Vagina (tissue), 2 donors: ENCODE measurements around the gene HMCN2.

Experiments
- POLR2A ChIP-seq, 2 donors: fragments of 450-650 bp; IDR thresholded peaks; one replicate each; pipeline ENCODE4 v1.6.1; 2017; ENCODE audit warnings: antibody characterized with exemption in 2 of 2, mild to moderate bottlenecking in 2 of 2, moderate library complexity in 2 of 2
- TF ChIP-seq, protein P1 (sequence below), 3 experiments: fragments of 450-650 bp in 2 of 3; fragments of 200-600 bp in 1 of 3; sonication (generic) in 1 of 3; IDR thresholded peaks; one replicate each; pipeline ENCODE4 v1.5.1; 2017 to 2019; ENCODE audit warnings: antibody characterized with exemption in 3 of 3, mild to moderate bottlenecking in 2 of 3, moderate library complexity in 2 of 3

DNA sequence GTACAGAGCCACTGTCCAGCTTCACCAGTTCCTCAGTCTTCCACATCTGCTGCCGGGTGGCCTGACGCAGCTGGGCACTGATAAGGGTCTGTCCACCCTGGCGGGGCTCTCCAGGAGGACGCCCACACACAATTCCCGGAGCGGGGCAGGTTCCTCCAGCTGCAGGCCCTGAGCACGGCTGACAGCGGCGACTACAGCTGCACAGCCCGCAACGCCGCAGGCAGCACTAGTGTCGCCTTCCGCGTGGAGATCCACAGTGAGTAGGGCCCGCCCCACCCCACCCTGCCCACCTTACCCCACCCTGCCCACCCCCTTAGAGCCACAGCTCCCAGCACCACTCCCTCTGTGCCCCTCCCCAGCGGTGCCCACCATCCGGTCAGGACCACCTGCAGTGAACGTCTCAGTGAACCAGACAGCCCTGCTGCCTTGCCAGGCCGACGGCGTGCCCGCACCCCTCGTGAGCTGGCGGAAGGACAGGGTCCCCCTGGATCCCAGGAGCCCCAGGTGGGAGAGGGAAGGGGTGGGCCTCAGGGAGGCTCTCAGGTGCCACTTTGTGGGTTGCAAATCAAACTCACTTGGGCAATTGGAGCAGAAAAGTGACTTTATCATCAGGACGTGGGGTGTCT, 130.4 kb downstream of the HMCN2 start:
- TF ChIP-seq, protein P1, sequence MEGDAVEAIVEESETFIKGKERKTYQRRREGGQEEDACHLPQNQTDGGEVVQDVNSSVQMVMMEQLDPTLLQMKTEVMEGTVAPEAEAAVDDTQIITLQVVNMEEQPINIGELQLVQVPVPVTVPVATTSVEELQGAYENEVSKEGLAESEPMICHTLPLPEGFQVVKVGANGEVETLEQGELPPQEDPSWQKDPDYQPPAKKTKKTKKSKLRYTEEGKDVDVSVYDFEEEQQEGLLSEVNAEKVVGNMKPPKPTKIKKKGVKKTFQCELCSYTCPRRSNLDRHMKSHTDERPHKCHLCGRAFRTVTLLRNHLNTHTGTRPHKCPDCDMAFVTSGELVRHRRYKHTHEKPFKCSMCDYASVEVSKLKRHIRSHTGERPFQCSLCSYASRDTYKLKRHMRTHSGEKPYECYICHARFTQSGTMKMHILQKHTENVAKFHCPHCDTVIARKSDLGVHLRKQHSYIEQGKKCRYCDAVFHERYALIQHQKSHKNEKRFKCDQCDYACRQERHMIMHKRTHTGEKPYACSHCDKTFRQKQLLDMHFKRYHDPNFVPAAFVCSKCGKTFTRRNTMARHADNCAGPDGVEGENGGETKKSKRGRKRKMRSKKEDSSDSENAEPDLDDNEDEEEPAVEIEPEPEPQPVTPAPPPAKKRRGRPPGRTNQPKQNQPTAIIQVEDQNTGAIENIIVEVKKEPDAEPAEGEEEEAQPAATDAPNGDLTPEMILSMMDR (IDR thresholded peaks at IDR 0.05): no peak
- TF ChIP-seq POLR2A (IDR thresholded peaks at IDR 0.05): no peak
